ENCODE results near the gene BHMT2. TPM values are rescaled to one million over a fixed set of nuclear protein-coding genes. Genes with fewer than 3 reads are reported as not detected.
A peak's percentile ranks its signal among the peaks of the same experiment; 100 is the strongest.

BHMT2 gene
- total RNA-seq, 1 donor from 2014 or later: 3.9 TPM

GRCh38 chr5:79070350-79070667 lies 742 bp downstream of the BHMT2 start:
- DNase-seq: no peak
- Histone ChIP-seq H3K4me1 (no peaks in the 10 kb centered on the region), H3K27ac (no peak overlapping the region), H3K4me3 (peak overlapping the region; percentile 44), H3K9me3 (peaks cover 5% of the 10 kb centered on the region), H3K36me3 (no peaks in the 10 kb centered on the region), H3K27me3 (ENCODE audit: low read depth) (peaks cover 12% of the 10 kb centered on the region)
- TF ChIP-seq CTCF (IDR thresholded peaks at IDR 0.05): no peak
- peak; percentile 19 to 28 for ATAC-seq
- intact Hi-C loops (cut with DNase I): no loop called here

- intact Hi-C loops (cut with DNase I): no loop called here
Observed at GRCh38 chr5:79074641-79075040, 5.1 kb downstream of the BHMT2 start.

GRCh38 chr5:79075646-79076426 lies 6.3 kb downstream of the BHMT2 start:
- H3K4me1 ChIP-seq: no peaks in the 10 kb centered on the region
- H3K27me3 ChIP-seq (ENCODE audit: low read depth): no peaks in the 10 kb centered on the region
- ATAC-seq: no peak
- H3K9me3 ChIP-seq: peaks cover 5% of the 10 kb centered on the region
- no peak for TF ChIP-seq CTCF (IDR thresholded peaks at IDR 0.05)
- H3K36me3 ChIP-seq: no peaks in the 10 kb centered on the region
- DNase-seq: no peak
- no peak overlapping the region for H3K27ac ChIP-seq
- intact Hi-C loops (cut with DNase I): no loop called here
- no peak overlapping the region for H3K4me3 ChIP-seq

More at GRCh38 chr5:79074641-79075040, 5.1 kb downstream of the BHMT2 start:
- Histone ChIP-seq H3K4me1 (no peaks in the 10 kb centered on the region), H3K27ac (no peak overlapping the region), H3K36me3 (no peaks in the 10 kb centered on the region), H3K9me3 (peaks cover 5% of the 10 kb centered on the region), H3K4me3 (no peak overlapping the region), H3K27me3 (ENCODE audit: low read depth) (peaks cover 8% of the 10 kb centered on the region)
- DNase-seq (no peak), ATAC-seq (no peak)
- no peak for TF ChIP-seq CTCF (IDR thresholded peaks at IDR 0.05)

GRCh38 chr5:79076819-79077218 lies 7.3 kb downstream of the BHMT2 start:
- intact Hi-C loops (cut with DNase I): no loop called here
- no peak overlapping the region for H3K27ac ChIP-seq

GRCh38 chr5:79077680-79078365 lies 8.3 kb downstream of the BHMT2 start:
- no peak overlapping the region for H3K27ac ChIP-seq
- peaks cover 5% of the 10 kb centered on the region for H3K9me3 ChIP-seq
- H3K4me3 ChIP-seq: no peak overlapping the region
- no peaks in the 10 kb centered on the region for H3K4me1 ChIP-seq
- no peak for TF ChIP-seq CTCF (IDR thresholded peaks at IDR 0.05)
- no peaks in the 10 kb centered on the region for H3K36me3 ChIP-seq
- ATAC-seq (peak in 1 of 2 donors; percentile 13), DNase-seq (no peak)
- H3K27me3 ChIP-seq (ENCODE audit: low read depth): no peaks in the 10 kb centered on the region
- intact Hi-C loops (cut with DNase I): no loop called here

More at GRCh38 chr5:79076819-79077218, 7.3 kb downstream of the BHMT2 start:
- no peak for DNase-seq
- Histone ChIP-seq H3K4me3 (no peak overlapping the region), H3K9me3 (peaks cover 5% of the 10 kb centered on the region), H3K4me1 (no peaks in the 10 kb centered on the region), H3K36me3 (no peaks in the 10 kb centered on the region), H3K27me3 (ENCODE audit: low read depth) (no peaks in the 10 kb centered on the region)
- ATAC-seq: no peak
- TF ChIP-seq CTCF (IDR thresholded peaks at IDR 0.05): no peak

Measured in lower lobe of right lung (tissue), 2 donors.